ENCODE data around the gene DPP9.

GRCh38 chr19:4711211-4711610, 12.4 kb downstream of the DPP9 start:
- TF ChIP-seq SP1 (IDR thresholded peaks at IDR 0.05) (no peak), ARNT (IDR thresholded peaks at IDR 0.05) (no peak), FOXM1 (IDR thresholded peaks at IDR 0.05; ENCODE audit: borderline replicate concordance) (no peak), NFRKB (IDR thresholded peaks at IDR 0.05) (no peak), PKNOX1 (IDR thresholded peaks at IDR 0.05) (no peak)

Data from HEK293T (cell line).